HUDEP-2 (cell line): ENCODE results near the gene OR10AD1.
"Not testable (repeated sequence)": the region's sequence is repeated elsewhere in the genome, so short reads cannot be mapped to it uniquely, and the experiment has no call there.

Experiments
- DNase-seq, 76 experiments: peaks; one replicate each; lab custom pipeline; 2025; ENCODE audit not compliant: unreplicated experiment in 76 of 76; lab: John Stamatoyannopoulos, UW

OR10AD1 gene

GRCh38 chr12:48203192-48203591 lies at the start of gene OR10AD1:
Gene OR10AD1, minus strand, starts transcription at chr12:48203292. Its CDS starts 0 bp downstream, at chr12:48203292.
- no peak for DNase-seq

- no peak for DNase-seq
Measured at GRCh38 chr12:48247181-48247966, 44.3 kb upstream of the OR10AD1 start.

GRCh38 chr12:48237162-48237561 lies 34.1 kb upstream of the OR10AD1 start:
- DNase-seq = no peak

- no peak for DNase-seq
Measured at GRCh38 chr12:48235796-48236333, 32.8 kb upstream of the OR10AD1 start.

GRCh38 chr12:48231169-48231958 lies 28.3 kb upstream of the OR10AD1 start:
- DNase-seq = not testable (repeated sequence)

GRCh38 chr12:48224533-48224932 lies 21.4 kb upstream of the OR10AD1 start:
- DNase-seq = not testable (repeated sequence)

GRCh38 chr12:48221645-48222044 lies 18.6 kb upstream of the OR10AD1 start:
- DNase-seq = no peak

GRCh38 chr12:48220701-48221100 lies 17.6 kb upstream of the OR10AD1 start:
- DNase-seq = no peak

- DNase-seq = no peak
Measured at GRCh38 chr12:48219631-48220030, 16.5 kb upstream of the OR10AD1 start.

- DNase-seq = no peak
Measured at GRCh38 chr12:48216785-48217184, 13.7 kb upstream of the OR10AD1 start.

- DNase-seq = not testable (repeated sequence)
Measured at GRCh38 chr12:48209495-48209894, 6.4 kb upstream of the OR10AD1 start.

- no peak for DNase-seq
Measured at GRCh38 chr12:48202766-48203165, 326 bp downstream of the OR10AD1 start.

GRCh38 chr12:48201516-48201915 lies 1.6 kb downstream of the OR10AD1 start:
- no peak for DNase-seq

- no peak for DNase-seq
Measured at GRCh38 chr12:48201091-48201490, 2.0 kb downstream of the OR10AD1 start.

- no peak for DNase-seq
Measured at GRCh38 chr12:48199774-48200221, 3.3 kb downstream of the OR10AD1 start.

- DNase-seq = no peak
Measured at GRCh38 chr12:48198985-48199384, 4.1 kb downstream of the OR10AD1 start.

- DNase-seq = peak in 8 of 76 experiments; percentile 10 to 38 (median 26)
Measured at GRCh38 chr12:48198672-48198971, 4.5 kb downstream of the OR10AD1 start.

- DNase-seq = peak in 74 of 76 experiments; percentile 68 to 93 (median 86)
Measured at GRCh38 chr12:48197971-48198671, 5.0 kb downstream of the OR10AD1 start.

- DNase-seq = peak in 9 of 76 experiments; percentile 9 to 21 (median 16)
Measured at GRCh38 chr12:48197549-48197970, 5.5 kb downstream of the OR10AD1 start.

GRCh38 chr12:48194799-48195201 lies 8.3 kb downstream of the OR10AD1 start:
- no peak for DNase-seq

- DNase-seq = no peak
Measured at GRCh38 chr12:48193623-48194022, 9.5 kb downstream of the OR10AD1 start.
